Stimulated activated CD8-positive, alpha-beta memory T cell treated with anti-CD3 and anti-CD28 coated beads, Interleukin-15, amount 100 ng/mL, for 24 hours (primary cell): Measurements from ENCODE around the gene HLA-DOA.

Source experiments
- DNase-seq: peaks from one replicate; pipeline ENCODE4 v3.0.0-alpha.2; 2020; ENCODE audit warnings: low read depth

The HLA-DOA gene

GRCh38 chr6:33008944-33009861, at the start of gene HLA-DOA:
TSS of gene HLA-DOA (minus strand) at chr6:33009591.
- no peak for DNase-seq

GRCh38 chr6:33057222-33058150, 48.1 kb upstream of the HLA-DOA start:
- DNase-seq: no peak

- no peak for DNase-seq
Measured at GRCh38 chr6:33053230-33053629, 43.8 kb upstream of the HLA-DOA start.

GRCh38 chr6:33052627-33053026, 43.2 kb upstream of the HLA-DOA start:
- DNase-seq: no peak

GRCh38 chr6:33050014-33050810, 40.8 kb upstream of the HLA-DOA start:
- no peak for DNase-seq

- DNase-seq: no peak
Measured at GRCh38 chr6:33049323-33050013, 40.1 kb upstream of the HLA-DOA start.

- no peak for DNase-seq
Measured at GRCh38 chr6:33040157-33040556, 30.8 kb upstream of the HLA-DOA start.

GRCh38 chr6:33036535-33036934, 27.1 kb upstream of the HLA-DOA start:
- DNase-seq: no peak

- DNase-seq: no peak
Measured at GRCh38 chr6:33034554-33034953, 25.2 kb upstream of the HLA-DOA start.

GRCh38 chr6:33030245-33030644, 20.9 kb upstream of the HLA-DOA start:
- no peak for DNase-seq

GRCh38 chr6:33029328-33030184, 20.2 kb upstream of the HLA-DOA start:
- DNase-seq: no peak

GRCh38 chr6:33028220-33028849, 18.9 kb upstream of the HLA-DOA start:
- no peak for DNase-seq

GRCh38 chr6:33024521-33024920, 15.1 kb upstream of the HLA-DOA start:
- DNase-seq: no peak

GRCh38 chr6:33023536-33023935, 14.1 kb upstream of the HLA-DOA start:
- no peak for DNase-seq

- no peak for DNase-seq
Measured at GRCh38 chr6:33021917-33022316, 12.5 kb upstream of the HLA-DOA start.

- DNase-seq: no peak
Measured at GRCh38 chr6:33019372-33019771, 10.0 kb upstream of the HLA-DOA start.

GRCh38 chr6:33018904-33019303, 9.5 kb upstream of the HLA-DOA start:
- no peak for DNase-seq

- no peak for DNase-seq
Measured at GRCh38 chr6:33018418-33018817, 9.0 kb upstream of the HLA-DOA start.

- no peak for DNase-seq
Measured at GRCh38 chr6:33017694-33018353, 8.4 kb upstream of the HLA-DOA start.
